Neural cell (in vitro differentiated cells): ENCODE data around the gene SLC37A3. TPM values are rescaled to one million over a fixed set of nuclear protein-coding genes. Genes with fewer than 3 reads are reported as not detected.

Source experiments
- H2AFZ ChIP-seq: fragments of 200-600, 300-800 bp; sonication (generic), shearing (Covaris generic); 2 replicates; pipeline ENCODE4 v1.6.0; 2014; ENCODE audit warnings: low read depth, mild to moderate bottlenecking, antibody characterized with exemption, low read length, moderate library complexity
- H3F3A ChIP-seq: fragments of 200-600 bp; shearing (Covaris generic); 2 replicates; pipeline ENCODE4 v1.6.1; 2016; ENCODE audit warnings: mild to moderate bottlenecking, moderate library complexity, mixed read lengths, antibody characterized with exemption, low read length; ENCODE audit not compliant: insufficient read depth, poor library complexity, severe bottlenecking
- H3K27ac ChIP-seq: fragments of 200-600, 300-800 bp; sonication (generic), shearing (Covaris generic); 2 replicates; pipeline ENCODE4 v1.5.1; 2014; ENCODE audit warnings: mild to moderate bottlenecking, low read length, moderate library complexity
- H3K27me3 ChIP-seq: fragments of 300-800, 200-600 bp; sonication (generic), shearing (Covaris generic); 2 replicates; pipeline ENCODE4 v1.6.0; 2014; ENCODE audit warnings: mild to moderate bottlenecking, low read depth, low read length, moderate library complexity; ENCODE audit not compliant: insufficient read depth
- H3K36me3 ChIP-seq: fragments of 300-800, 200-600 bp; sonication (generic), shearing (Covaris generic); 2 replicates; pipeline ENCODE4 v1.5.1; 2014; ENCODE audit warnings: mild to moderate bottlenecking, antibody characterized with exemption, low read length, moderate library complexity; ENCODE audit not compliant: insufficient read depth
- H3K4me2 ChIP-seq: fragments of 300-800, 200-600 bp; sonication (generic), shearing (Covaris generic); 2 replicates; pipeline ENCODE4 v1.6.0; 2014; ENCODE audit warnings: mild to moderate bottlenecking, low read length
- H3K4me3 ChIP-seq: fragments of 300-800, 200-600 bp; sonication (generic), shearing (Covaris generic); 2 replicates; pipeline ENCODE4 v1.5.1; 2014; ENCODE audit warnings: mild to moderate bottlenecking, low read length, moderate library complexity
- H3K79me2 ChIP-seq: fragments of 200-600 bp; shearing (Covaris generic); replicated peaks from 2 replicates; pipeline ENCODE4 v1.6.0; 2014; ENCODE audit warnings: mild to moderate bottlenecking, low read length, moderate library complexity; ENCODE audit not compliant: insufficient read depth
- H3K9ac ChIP-seq: fragments of 300-800, 200-600 bp; sonication (generic), shearing (Covaris generic); 2 replicates; pipeline ENCODE4 v1.6.1; 2016; ENCODE audit warnings: mild to moderate bottlenecking, low read length, mixed read lengths
- H3K9me2 ChIP-seq: fragments of 200-600 bp; shearing (Covaris generic); 2 replicates; pipeline ENCODE4 v1.6.1; 2016; ENCODE audit warnings: mild to moderate bottlenecking, low read length, mixed read lengths; ENCODE audit not compliant: insufficient read depth
- H3K9me3 ChIP-seq: fragments of 200-600, 300-800 bp; sonication (generic), shearing (Covaris generic); 2 replicates; pipeline ENCODE4 v1.6.1; 2016; ENCODE audit warnings: mild to moderate bottlenecking, mixed run types, low read length, moderate library complexity, mixed read lengths
- H4K20me1 ChIP-seq: fragments of 200-600 bp; shearing (Covaris generic); 2 replicates; pipeline ENCODE4 v1.6.1; 2016; ENCODE audit warnings: mild to moderate bottlenecking, mixed run types; ENCODE audit not compliant: insufficient read depth
- EP300 ChIP-seq: fragments of 450-650 bp; conservative IDR thresholded peaks from 2 replicates; pipeline ENCODE4 v1.6.1; 2014; ENCODE audit warnings: antibody characterized with exemption, mild to moderate bottlenecking, moderate library complexity; ENCODE audit not compliant: poor library complexity, severe bottlenecking
- MXI1 ChIP-seq: fragments of 450-650 bp; conservative IDR thresholded peaks from 2 replicates; pipeline ENCODE4 v1.6.1; 2014; ENCODE audit warnings: antibody characterized with exemption, mild to moderate bottlenecking; ENCODE audit not compliant: poor library complexity, severe bottlenecking
- POLR2AphosphoS5 ChIP-seq: IDR thresholded peaks from 2 replicates; pipeline ENCODE4 v1.6.1; 2012
- RAD21 ChIP-seq: fragments of 450-650 bp; conservative IDR thresholded peaks from 2 replicates; pipeline ENCODE4 v1.6.1; 2014; ENCODE audit warnings: antibody characterized with exemption, mild to moderate bottlenecking, moderate library complexity
- SMC3 ChIP-seq: fragments of 450-650 bp; conservative IDR thresholded peaks from 2 replicates; pipeline ENCODE4 v1.6.1; 2014; ENCODE audit warnings: antibody characterized with exemption, mild to moderate bottlenecking, moderate library complexity; ENCODE audit not compliant: poor library complexity
- TAF1 ChIP-seq: IDR thresholded peaks from 2 replicates; pipeline ENCODE4 v1.6.1; 2012; ENCODE audit warnings: low read depth
- polyA plus RNA-seq: library from polyadenylated mRNA; depleted of rRNA; stranded (reverse); fragments of >200 nt; gene quantifications from 2 replicates; pipeline ENCODE4 v1.2.3, GENCODE V29; 2014
- TF ChIP-seq, protein P1 (sequence below): IDR thresholded peaks from 2 replicates; pipeline ENCODE4 v1.6.1; 2012; ENCODE audit warnings: borderline replicate concordance
- TF ChIP-seq, protein P2 (sequence below): fragments of 450-650 bp; IDR thresholded peaks from 2 replicates; pipeline ENCODE4 v1.5.1; 2014; ENCODE audit warnings: antibody characterized with exemption, mild to moderate bottlenecking, moderate library complexity; ENCODE audit not compliant: poor library complexity, severe bottlenecking

Gene SLC37A3
- polyA plus RNA-seq, 1 donor from 2014 or later = 176 TPM

DNA sequence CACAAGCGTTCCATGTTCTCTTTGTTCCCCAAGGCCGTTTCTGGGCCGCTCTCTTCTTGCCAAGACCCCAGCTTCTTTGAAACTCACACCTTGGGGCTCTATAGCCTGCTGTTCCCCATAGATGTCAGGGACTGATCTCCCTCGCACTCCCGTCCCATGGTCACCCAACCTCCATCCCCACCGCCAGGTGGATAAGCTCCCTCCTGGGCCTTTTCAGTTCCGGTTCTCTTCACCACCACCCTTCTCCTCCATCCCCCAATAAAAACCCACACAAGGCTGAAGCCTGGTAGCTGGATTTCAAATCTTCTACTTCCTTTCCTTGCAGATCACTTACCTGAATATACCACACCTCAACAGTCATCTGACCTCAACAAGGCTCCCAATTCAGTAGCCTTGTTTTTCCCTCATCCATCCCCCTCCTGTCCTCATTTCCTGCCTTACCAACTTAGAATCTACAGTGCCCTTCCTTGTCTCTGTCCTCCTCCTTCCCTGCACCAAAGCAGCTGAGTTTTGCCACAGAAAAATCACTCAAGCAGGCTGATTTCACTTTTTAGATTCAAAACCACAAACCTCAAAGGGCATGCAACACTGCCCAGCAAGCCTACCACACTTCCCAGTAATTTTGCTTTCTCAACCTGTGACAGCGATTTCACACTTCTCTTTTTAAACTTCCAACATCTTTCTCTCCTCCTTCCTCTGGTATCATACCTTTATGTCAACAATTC lies 7.7 kb downstream of the SLC37A3 start:
- no peaks in the 10 kb centered on the region for H3K36me3 ChIP-seq
- no peak overlapping the region for H3K4me2 ChIP-seq
- peaks cover 15% of the 10 kb centered on the region for H3K79me2 ChIP-seq
- H3K27me3 ChIP-seq = no peaks in the 10 kb centered on the region
- H3F3A ChIP-seq = no peaks in the 10 kb centered on the region
- no peaks in the 10 kb centered on the region for H3K9me3 ChIP-seq
- no peak overlapping the region for H3K4me3 ChIP-seq
- H4K20me1 ChIP-seq = no peaks in the 10 kb centered on the region
- TF ChIP-seq MXI1 (no peak), EP300 (no peak), POLR2AphosphoS5 (no peak), SMC3 (no peak), TAF1 (no peak), RAD21 (no peak)
- TF ChIP-seq, protein P1, sequence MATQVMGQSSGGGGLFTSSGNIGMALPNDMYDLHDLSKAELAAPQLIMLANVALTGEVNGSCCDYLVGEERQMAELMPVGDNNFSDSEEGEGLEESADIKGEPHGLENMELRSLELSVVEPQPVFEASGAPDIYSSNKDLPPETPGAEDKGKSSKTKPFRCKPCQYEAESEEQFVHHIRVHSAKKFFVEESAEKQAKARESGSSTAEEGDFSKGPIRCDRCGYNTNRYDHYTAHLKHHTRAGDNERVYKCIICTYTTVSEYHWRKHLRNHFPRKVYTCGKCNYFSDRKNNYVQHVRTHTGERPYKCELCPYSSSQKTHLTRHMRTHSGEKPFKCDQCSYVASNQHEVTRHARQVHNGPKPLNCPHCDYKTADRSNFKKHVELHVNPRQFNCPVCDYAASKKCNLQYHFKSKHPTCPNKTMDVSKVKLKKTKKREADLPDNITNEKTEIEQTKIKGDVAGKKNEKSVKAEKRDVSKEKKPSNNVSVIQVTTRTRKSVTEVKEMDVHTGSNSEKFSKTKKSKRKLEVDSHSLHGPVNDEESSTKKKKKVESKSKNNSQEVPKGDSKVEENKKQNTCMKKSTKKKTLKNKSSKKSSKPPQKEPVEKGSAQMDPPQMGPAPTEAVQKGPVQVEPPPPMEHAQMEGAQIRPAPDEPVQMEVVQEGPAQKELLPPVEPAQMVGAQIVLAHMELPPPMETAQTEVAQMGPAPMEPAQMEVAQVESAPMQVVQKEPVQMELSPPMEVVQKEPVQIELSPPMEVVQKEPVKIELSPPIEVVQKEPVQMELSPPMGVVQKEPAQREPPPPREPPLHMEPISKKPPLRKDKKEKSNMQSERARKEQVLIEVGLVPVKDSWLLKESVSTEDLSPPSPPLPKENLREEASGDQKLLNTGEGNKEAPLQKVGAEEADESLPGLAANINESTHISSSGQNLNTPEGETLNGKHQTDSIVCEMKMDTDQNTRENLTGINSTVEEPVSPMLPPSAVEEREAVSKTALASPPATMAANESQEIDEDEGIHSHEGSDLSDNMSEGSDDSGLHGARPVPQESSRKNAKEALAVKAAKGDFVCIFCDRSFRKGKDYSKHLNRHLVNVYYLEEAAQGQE = no peak
- no peaks in the 10 kb centered on the region for H3K9me2 ChIP-seq
- H3K27ac ChIP-seq = no peak overlapping the region
- H2AFZ ChIP-seq = no peak overlapping the region
- no peak overlapping the region for H3K9ac ChIP-seq

DNA sequence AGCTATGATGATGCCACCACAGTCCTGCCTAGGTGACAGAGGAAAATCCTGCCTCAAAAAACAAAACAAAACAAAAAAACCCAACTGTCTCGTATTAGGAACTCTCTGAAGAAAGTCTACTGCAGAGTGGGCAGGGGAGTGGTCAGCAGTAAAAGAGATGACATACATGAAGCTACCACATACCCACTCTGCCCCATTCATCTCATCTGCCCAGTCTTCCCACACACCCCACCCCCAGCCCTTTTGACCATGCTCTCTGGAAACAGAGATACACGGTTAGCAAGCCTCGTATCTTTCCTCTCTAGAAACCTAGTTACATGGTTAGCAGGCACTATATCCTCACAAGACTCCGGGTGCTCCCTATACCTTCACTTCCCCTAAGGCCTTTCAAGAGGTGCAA lies 8.3 kb downstream of the SLC37A3 start:
- H3K9me2 ChIP-seq = no peaks in the 10 kb centered on the region
- no peaks in the 10 kb centered on the region for H4K20me1 ChIP-seq
- no peaks in the 10 kb centered on the region for H3K9me3 ChIP-seq
- H2AFZ ChIP-seq = no peak overlapping the region
- H3K9ac ChIP-seq = no peak overlapping the region
- peaks cover 15% of the 10 kb centered on the region for H3K79me2 ChIP-seq
- H3K27ac ChIP-seq = no peak overlapping the region
- H3F3A ChIP-seq = no peaks in the 10 kb centered on the region
- TF ChIP-seq MXI1 (no peak), RAD21 (no peak), EP300 (no peak), POLR2AphosphoS5 (no peak), TAF1 (no peak), SMC3 (no peak)
- TF ChIP-seq, protein P1 = no peak
- TF ChIP-seq, protein P2, sequence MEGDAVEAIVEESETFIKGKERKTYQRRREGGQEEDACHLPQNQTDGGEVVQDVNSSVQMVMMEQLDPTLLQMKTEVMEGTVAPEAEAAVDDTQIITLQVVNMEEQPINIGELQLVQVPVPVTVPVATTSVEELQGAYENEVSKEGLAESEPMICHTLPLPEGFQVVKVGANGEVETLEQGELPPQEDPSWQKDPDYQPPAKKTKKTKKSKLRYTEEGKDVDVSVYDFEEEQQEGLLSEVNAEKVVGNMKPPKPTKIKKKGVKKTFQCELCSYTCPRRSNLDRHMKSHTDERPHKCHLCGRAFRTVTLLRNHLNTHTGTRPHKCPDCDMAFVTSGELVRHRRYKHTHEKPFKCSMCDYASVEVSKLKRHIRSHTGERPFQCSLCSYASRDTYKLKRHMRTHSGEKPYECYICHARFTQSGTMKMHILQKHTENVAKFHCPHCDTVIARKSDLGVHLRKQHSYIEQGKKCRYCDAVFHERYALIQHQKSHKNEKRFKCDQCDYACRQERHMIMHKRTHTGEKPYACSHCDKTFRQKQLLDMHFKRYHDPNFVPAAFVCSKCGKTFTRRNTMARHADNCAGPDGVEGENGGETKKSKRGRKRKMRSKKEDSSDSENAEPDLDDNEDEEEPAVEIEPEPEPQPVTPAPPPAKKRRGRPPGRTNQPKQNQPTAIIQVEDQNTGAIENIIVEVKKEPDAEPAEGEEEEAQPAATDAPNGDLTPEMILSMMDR = no peak
- H3K4me3 ChIP-seq = no peak overlapping the region
- no peaks in the 10 kb centered on the region for H3K36me3 ChIP-seq
- H3K27me3 ChIP-seq = no peaks in the 10 kb centered on the region
- H3K4me2 ChIP-seq = no peak overlapping the region
